Type B pancreatic cell (in vitro differentiated cells): ENCODE results near the gene RAVER1. TPM values are rescaled to one million over a fixed set of nuclear protein-coding genes. Genes with fewer than 3 reads are reported as not detected.

Source experiments
- DNase-seq: peaks from one replicate; pipeline ENCODE4 v3.0.0; 2021; ENCODE audit warnings: mixed read lengths; ENCODE audit not compliant: unreplicated experiment; ENCODE audit errors: extremely low spot score
- H3K27ac Mint-ChIP-seq: 2 replicates; pipeline ENCODE4 v1.8.0; 2021; ENCODE audit warnings: mild to moderate bottlenecking, mixed read lengths
- H3K27me3 Mint-ChIP-seq: 2 replicates; pipeline ENCODE4 v1.8.0; 2021; ENCODE audit warnings: mixed read lengths
- H3K36me3 Mint-ChIP-seq: 2 replicates; pipeline ENCODE4 v1.8.0; 2021; ENCODE audit warnings: mixed read lengths
- H3K4me1 Mint-ChIP-seq: one replicate; pipeline ENCODE4 v1.8.0; 2021; ENCODE audit warnings: mixed read lengths; ENCODE audit not compliant: unreplicated experiment
- H3K4me3 Mint-ChIP-seq: 2 replicates; pipeline ENCODE4 v1.8.0; 2021; ENCODE audit warnings: mild to moderate bottlenecking, mixed read lengths
- H3K9me3 Mint-ChIP-seq: 2 replicates; pipeline ENCODE4 v1.8.0; 2021; ENCODE audit warnings: mixed read lengths
- total RNA-seq: library from RNA; stranded (reverse); gene quantifications from 2 replicates; pipeline ENCODE4 v1.2.1, GENCODE V29; 2021; ENCODE audit warnings: low replicate concordance
- TF ChIP-seq, protein P1 (sequence below): fragments of 200-600 bp; sonication (generic); conservative IDR thresholded peaks from 2 replicates; pipeline ENCODE4 v1.5.0; 2021; ENCODE audit warnings: antibody characterized with exemption, mild to moderate bottlenecking

The RAVER1 gene
- total RNA-seq, 1 donor from 2014 or later = 48.4 TPM

DNA sequence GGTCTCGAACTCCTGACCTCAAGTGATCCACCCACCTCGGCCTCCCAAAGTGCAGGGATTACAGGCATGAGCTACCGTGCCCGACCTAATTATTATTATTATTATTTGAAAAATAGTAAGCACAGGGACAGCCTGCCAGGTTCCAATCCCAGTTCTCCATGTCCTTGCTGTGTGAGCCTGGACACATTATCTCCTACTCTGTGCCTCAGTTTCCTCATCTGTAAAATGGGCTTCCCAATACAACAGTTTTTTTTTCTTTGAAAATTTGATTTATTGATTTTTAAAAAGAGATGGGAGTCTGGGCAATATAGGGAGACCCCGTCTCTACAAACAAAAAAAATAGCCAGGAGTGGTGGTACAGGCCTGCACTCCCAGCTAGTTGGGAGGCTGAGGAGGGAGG is 27.0 kb downstream of the RAVER1 start:
- no peaks in the 10 kb centered on the region for H3K9me3 Mint-ChIP-seq
- H3K27me3 Mint-ChIP-seq = peaks cover 10% of the 10 kb centered on the region
- DNase-seq = no peak
- no peaks in the 10 kb centered on the region for H3K36me3 Mint-ChIP-seq
- TF ChIP-seq, protein P1, sequence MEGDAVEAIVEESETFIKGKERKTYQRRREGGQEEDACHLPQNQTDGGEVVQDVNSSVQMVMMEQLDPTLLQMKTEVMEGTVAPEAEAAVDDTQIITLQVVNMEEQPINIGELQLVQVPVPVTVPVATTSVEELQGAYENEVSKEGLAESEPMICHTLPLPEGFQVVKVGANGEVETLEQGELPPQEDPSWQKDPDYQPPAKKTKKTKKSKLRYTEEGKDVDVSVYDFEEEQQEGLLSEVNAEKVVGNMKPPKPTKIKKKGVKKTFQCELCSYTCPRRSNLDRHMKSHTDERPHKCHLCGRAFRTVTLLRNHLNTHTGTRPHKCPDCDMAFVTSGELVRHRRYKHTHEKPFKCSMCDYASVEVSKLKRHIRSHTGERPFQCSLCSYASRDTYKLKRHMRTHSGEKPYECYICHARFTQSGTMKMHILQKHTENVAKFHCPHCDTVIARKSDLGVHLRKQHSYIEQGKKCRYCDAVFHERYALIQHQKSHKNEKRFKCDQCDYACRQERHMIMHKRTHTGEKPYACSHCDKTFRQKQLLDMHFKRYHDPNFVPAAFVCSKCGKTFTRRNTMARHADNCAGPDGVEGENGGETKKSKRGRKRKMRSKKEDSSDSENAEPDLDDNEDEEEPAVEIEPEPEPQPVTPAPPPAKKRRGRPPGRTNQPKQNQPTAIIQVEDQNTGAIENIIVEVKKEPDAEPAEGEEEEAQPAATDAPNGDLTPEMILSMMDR = no peak
- no peaks in the 10 kb centered on the region for H3K4me1 Mint-ChIP-seq
- H3K4me3 Mint-ChIP-seq = no peak overlapping the region
- H3K27ac Mint-ChIP-seq = no peak overlapping the region

- H3K4me3 Mint-ChIP-seq = no peak overlapping the region
- H3K27ac Mint-ChIP-seq = no peak overlapping the region
- H3K27me3 Mint-ChIP-seq = peaks cover 13% of the 10 kb centered on the region
- H3K36me3 Mint-ChIP-seq = no peaks in the 10 kb centered on the region
- TF ChIP-seq, protein P1 = no peak
- DNase-seq = no peak
- H3K4me1 Mint-ChIP-seq = no peaks in the 10 kb centered on the region
- no peaks in the 10 kb centered on the region for H3K9me3 Mint-ChIP-seq
These were observed 28.1 kb downstream of the RAVER1 start for GRCh38 chr19:10305139-10305806.

DNA sequence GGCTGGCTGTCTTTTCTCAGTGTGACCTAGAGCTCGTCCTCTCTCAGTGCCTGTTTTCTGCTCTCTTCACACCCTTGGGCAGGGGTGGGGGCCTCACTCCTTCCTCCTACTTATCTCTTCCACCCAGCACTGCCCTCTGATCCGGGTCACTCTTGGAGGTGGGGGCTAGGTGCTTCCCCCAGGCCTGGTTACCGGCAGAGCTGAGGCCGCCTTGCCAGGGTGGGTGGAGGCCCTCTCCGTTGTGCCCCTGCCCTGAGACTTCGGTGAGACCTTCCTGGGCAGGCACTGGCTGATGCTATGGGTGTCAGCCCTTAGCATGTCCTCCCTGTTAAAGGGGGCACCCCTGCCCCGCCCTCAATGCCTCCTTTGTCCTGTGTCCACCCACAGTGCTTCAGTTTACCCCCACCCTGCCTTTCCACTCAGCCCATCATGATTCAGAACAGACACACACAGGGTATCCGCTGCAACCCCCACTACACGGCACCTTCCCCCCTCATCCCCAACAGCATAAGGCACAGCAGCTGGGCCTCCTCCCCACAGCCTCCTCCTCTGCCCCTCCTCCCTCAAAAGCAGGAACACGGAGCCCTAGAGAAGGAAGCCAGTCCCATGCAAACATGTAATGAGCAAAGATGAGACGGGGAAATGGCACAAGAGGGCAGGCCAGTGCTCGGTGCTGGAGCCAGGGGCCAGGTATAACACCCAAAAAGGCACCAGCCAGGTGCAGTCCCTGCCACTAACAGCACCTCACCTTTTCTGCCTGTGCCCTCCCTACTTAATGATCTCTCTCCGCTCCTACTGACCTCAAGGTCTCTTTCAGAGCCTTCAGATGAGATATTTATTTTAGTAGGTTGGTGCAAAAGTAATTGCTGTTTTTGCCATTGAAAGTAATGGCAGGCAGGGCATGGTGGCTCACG is 33.5 kb downstream of the RAVER1 start:
- Mint-ChIP-seq H3K27me3 (peaks cover 47% of the 10 kb centered on the region), H3K36me3 (no peaks in the 10 kb centered on the region), H3K9me3 (no peaks in the 10 kb centered on the region), H3K4me3 (no peak overlapping the region), H3K27ac (no peak overlapping the region), H3K4me1 (peaks cover 5% of the 10 kb centered on the region)
- DNase-seq = no peak
- TF ChIP-seq, protein P1 = no peak

DNA sequence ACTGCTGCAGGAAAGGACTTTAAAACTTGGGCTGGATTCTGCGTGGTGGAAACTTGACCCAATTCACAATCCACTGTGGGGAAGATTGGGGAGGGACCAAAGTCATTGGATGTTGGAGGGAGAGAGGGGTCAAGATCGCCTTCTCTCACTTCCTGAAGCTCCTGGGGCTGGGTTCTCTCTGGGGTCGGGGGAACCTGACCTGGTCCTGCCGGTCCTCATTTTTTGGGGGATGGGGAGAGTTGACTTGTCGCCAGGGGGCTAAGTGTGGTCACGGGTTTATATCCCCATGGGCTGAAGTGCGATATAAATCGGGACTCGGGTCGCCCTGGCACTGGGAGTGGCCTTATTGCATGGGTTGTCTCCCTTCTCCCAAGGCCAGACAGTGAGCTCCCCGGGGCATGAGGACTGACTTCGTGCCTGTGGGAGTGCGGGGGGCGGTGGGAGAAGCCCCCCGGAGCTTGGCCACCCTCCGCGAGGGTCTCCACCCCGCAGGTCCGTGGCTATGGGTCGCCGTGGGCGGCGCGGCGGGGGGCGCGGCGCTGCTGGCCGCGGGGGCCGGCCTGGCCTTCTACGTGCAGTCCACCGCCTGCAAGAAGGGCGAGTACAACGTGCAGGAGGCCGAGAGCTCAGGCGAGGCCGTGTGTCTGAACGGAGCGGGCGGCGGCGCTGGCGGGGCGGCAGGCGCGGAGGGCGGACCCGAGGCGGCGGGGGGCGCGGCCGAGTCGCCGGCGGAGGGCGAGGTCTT is 37.3 kb downstream of the RAVER1 start:
- Mint-ChIP-seq H3K27ac (no peak overlapping the region), H3K27me3 (peaks cover 72% of the 10 kb centered on the region), H3K9me3 (no peaks in the 10 kb centered on the region), H3K4me1 (peaks cover 15% of the 10 kb centered on the region), H3K36me3 (no peaks in the 10 kb centered on the region), H3K4me3 (peak overlapping the region; percentile 67)
- TF ChIP-seq, protein P1 = no peak
- no peak for DNase-seq

GRCh38 chr19:10295305-10295846 is 38.0 kb downstream of the RAVER1 start:
- no peaks in the 10 kb centered on the region for H3K36me3 Mint-ChIP-seq
- peaks cover 79% of the 10 kb centered on the region for H3K27me3 Mint-ChIP-seq
- H3K27ac Mint-ChIP-seq = no peak overlapping the region
- peak overlapping the region; percentile 67 for H3K4me3 Mint-ChIP-seq
- TF ChIP-seq, protein P1 = no peak
- peaks cover 18% of the 10 kb centered on the region for H3K4me1 Mint-ChIP-seq
- DNase-seq = no peak
- H3K9me3 Mint-ChIP-seq = no peaks in the 10 kb centered on the region
